Measurements from ENCODE around the gene ZNF500. TPM values are rescaled to one million over a fixed set of nuclear protein-coding genes. Genes with fewer than 3 reads are reported as not detected.

ZNF500 gene
- total and polyA plus RNA-seq, 2 of the 4 experiments (the other 2 are of a cell fraction), result 4.5 to 5.9 TPM

DNA sequence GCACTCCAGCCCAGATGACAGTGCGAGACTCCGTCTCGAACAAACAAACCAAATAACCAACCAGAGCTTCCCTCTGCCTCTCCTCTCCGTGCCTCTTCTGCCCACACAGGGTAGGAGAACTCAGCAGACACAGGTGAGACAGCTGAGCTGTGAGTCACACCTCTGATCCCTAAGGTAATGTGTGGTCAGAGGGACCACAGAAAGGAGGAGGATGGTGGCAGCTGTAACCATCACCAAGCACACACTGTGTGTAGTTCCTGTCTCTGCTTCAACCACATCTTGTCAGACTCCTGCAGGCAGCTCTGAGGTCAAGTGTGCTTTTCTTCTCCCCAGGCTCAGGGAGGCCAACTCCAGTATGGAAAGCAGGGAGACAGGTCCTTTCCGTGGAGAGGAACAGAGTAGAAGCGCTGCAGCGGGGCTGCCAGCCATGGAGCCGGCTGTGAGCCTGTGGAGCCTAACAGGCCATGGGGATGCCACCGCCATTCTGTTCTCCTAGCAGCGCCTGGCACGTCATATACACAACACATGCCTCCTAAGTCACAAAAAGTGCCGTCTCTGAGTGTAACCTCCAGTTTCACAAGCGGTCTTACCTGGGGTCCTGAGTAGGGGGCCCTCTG lies 66.5 kb downstream of the ZNF500 start:
- Histone ChIP-seq H4K20me1 (ENCODE audit: insufficient read depth, low read length) (peaks cover 7% of the 10 kb centered on the region; the same call in 1 of the 2 replicates), H2AFZ (replicated peaks; ENCODE audit: low read length, poor library complexity) (no peak overlapping the region), H2BK20ac (ENCODE audit: low read depth, low read length) (no peak overlapping the region), H3K79me1 (ENCODE audit: low read depth in 1 of 2, low read length in 2 of 2) (peaks cover 0 to 13% of the 10 kb centered on the region in 2 experiments; a peak in 1 of 4 replicates), H4K91ac (ENCODE audit: insufficient read depth, low read depth, low read length) (no peak overlapping the region), H2AK9ac (replicated peaks; ENCODE audit: low read depth, low read length, poor library complexity) (no peak overlapping the region), H4K5ac (ENCODE audit: low read depth, low read length) (no peak overlapping the region), H3K27me3 (ENCODE audit: control insufficient read depth, insufficient read depth, low read length) (no peaks in the 10 kb centered on the region), H3K4me1 (ENCODE audit: control insufficient read depth, insufficient read depth, low read length) (no peaks in the 10 kb centered on the region; the same call in 1 of the 2 replicates), H4K8ac (ENCODE audit: low read depth in 2 of 2, low read length in 2 of 2) (no peak overlapping the region), H2AK5ac (ENCODE audit: low read depth, low read length) (no peak overlapping the region), H3K27ac (ENCODE audit: insufficient read depth, low read length) (no peak overlapping the region), H3K4ac (ENCODE audit: low read depth, low read length) (no peak overlapping the region), H3K36me3 (ENCODE audit: control insufficient read depth, insufficient read depth, low read length) (peaks cover 70% of the 10 kb centered on the region), H3K4me3 (ENCODE audit: insufficient read depth, low read depth, low read length) (no peak overlapping the region), H2BK15ac (ENCODE audit: low read depth, low read length) (no peak overlapping the region), H2BK120ac (ENCODE audit: low read depth, low read length) (no peak overlapping the region), H3K23ac (ENCODE audit: low read depth, low read length) (no peak overlapping the region), H3K9me1 (ENCODE audit: insufficient read depth, low read length) (0 out of 2 replicates have a peak, but pooled peaks cover 3% of the 10 kb centered on the region), H3K18ac (ENCODE audit: low read depth, low read length) (no peak overlapping the region), H2BK5ac (ENCODE audit: low read depth, low read length, poor library complexity, severe bottlenecking) (no peak overlapping the region), H3K9me3 (ENCODE audit: control insufficient read depth, insufficient read depth, low read length) (no peaks in the 10 kb centered on the region), H3K56ac (ENCODE audit: extremely low read depth, insufficient read depth, low read length) (no peak overlapping the region), H3K14ac (replicated peaks; ENCODE audit: low read depth, low read length) (no peak overlapping the region), H3K9ac (ENCODE audit: low read depth, low read length) (no peak overlapping the region), H3K4me2 (ENCODE audit: low read depth, low read length) (no peak overlapping the region)
- TF ChIP-seq MAZ (IDR thresholded peaks at IDR 0.05; ENCODE audit: borderline replicate concordance, low read depth, low read length) (no peak), FOS (IDR thresholded peaks at IDR 0.05; ENCODE audit: low read depth, low read length) (no peak), CEBPB (IDR thresholded peaks at IDR 0.05; ENCODE audit: low read depth, low read length) (no peak), POLR2A (IDR thresholded peaks at IDR 0.05; ENCODE audit: low read depth, low read length) (no peak), MXI1 (IDR thresholded peaks at IDR 0.05; ENCODE audit: borderline replicate concordance, low read depth, low read length) (no peak), CHD1 (IDR thresholded peaks at IDR 0.05; ENCODE audit: low read depth, low read length) (no peak), MAFK (IDR thresholded peaks at IDR 0.05; ENCODE audit: low read depth, low read length) (no peak)
- TF ChIP-seq, protein P1, sequence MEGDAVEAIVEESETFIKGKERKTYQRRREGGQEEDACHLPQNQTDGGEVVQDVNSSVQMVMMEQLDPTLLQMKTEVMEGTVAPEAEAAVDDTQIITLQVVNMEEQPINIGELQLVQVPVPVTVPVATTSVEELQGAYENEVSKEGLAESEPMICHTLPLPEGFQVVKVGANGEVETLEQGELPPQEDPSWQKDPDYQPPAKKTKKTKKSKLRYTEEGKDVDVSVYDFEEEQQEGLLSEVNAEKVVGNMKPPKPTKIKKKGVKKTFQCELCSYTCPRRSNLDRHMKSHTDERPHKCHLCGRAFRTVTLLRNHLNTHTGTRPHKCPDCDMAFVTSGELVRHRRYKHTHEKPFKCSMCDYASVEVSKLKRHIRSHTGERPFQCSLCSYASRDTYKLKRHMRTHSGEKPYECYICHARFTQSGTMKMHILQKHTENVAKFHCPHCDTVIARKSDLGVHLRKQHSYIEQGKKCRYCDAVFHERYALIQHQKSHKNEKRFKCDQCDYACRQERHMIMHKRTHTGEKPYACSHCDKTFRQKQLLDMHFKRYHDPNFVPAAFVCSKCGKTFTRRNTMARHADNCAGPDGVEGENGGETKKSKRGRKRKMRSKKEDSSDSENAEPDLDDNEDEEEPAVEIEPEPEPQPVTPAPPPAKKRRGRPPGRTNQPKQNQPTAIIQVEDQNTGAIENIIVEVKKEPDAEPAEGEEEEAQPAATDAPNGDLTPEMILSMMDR (conservative IDR thresholded peaks at IDR 0.05; ENCODE audit: low read depth, low read length), result no peak
- WGBS, 2 experiments (ENCODE audit: extremely low coverage in 2 of 2, insufficient read length in 1 of 2), result 80% methylated on average over 1 of the region's 13 CpGs; no CpG with 5 or more reads in 1 of the 2 experiments
- DNase-seq (no peak), ATAC-seq (ENCODE audit: low read depth) (no peak)
- intact Hi-C loops (cut with micrococcal nuclease), result no loop called here
- ChIA-PET POLR2A (ENCODE audit: unreplicated experiment) (no interaction called here), CTCF (no interaction called here)
- BruUV-seq (replicated peaks), result no TSS peak
- dilution Hi-C loops (cut with HindIII; ENCODE audit: low sequenced_read_pairs, unreplicated experiment), result no loop called here
- in situ Hi-C loops (cut with MboI; ENCODE audit: low sequenced_read_pairs), result no loop called here
